ENCODE data around the gene ZNF420. TPM values are rescaled to one million over a fixed set of nuclear protein-coding genes. Genes with fewer than 3 reads are reported as not detected.
"Not testable (repeated sequence)": the region's sequence is repeated elsewhere in the genome, so short reads cannot be mapped to it uniquely, and the experiment has no call there.

ZNF420 gene
- total and polyA plus RNA-seq, 11 donors = 1.7 to 9.3 (median 7.4) TPM

DNA sequence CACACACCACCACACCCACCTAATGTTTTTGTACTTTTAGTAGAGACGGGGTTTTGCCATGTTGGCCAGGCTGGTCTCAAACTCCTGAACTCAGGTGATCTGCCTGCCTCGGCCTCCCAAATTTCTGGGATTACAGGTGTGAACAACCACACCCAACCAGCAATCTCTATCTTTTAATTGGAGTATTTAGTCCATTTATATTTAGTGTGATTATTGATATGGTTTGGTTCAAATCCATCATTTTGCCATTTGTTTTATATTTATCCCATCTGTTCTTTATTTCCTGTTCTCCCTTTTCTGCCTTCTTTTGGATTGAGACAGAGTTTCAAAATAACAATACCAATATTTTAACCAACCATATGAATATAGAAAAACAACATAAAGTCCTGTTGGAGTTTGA, 4.1 kb downstream of the ZNF420 start:
- TF ChIP-seq POLR2A (IDR thresholded peaks at IDR 0.05) = no peak
- TF ChIP-seq, protein P1, sequence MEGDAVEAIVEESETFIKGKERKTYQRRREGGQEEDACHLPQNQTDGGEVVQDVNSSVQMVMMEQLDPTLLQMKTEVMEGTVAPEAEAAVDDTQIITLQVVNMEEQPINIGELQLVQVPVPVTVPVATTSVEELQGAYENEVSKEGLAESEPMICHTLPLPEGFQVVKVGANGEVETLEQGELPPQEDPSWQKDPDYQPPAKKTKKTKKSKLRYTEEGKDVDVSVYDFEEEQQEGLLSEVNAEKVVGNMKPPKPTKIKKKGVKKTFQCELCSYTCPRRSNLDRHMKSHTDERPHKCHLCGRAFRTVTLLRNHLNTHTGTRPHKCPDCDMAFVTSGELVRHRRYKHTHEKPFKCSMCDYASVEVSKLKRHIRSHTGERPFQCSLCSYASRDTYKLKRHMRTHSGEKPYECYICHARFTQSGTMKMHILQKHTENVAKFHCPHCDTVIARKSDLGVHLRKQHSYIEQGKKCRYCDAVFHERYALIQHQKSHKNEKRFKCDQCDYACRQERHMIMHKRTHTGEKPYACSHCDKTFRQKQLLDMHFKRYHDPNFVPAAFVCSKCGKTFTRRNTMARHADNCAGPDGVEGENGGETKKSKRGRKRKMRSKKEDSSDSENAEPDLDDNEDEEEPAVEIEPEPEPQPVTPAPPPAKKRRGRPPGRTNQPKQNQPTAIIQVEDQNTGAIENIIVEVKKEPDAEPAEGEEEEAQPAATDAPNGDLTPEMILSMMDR (IDR thresholded peaks at IDR 0.05) = no peak
- no peak overlapping the region for H3K27ac ChIP-seq
- peaks cover 0 to 19% (median 12%) of the 10 kb centered on the region in 12 donors for H3K4me1 ChIP-seq
- H3K9me3 ChIP-seq = peaks cover 0 to 63% (median 45%) of the 10 kb centered on the region in 12 donors
- intact Hi-C loops (cut with DNase I) = no loop called here
- ATAC-seq (no peak), DNase-seq (no peak)
- no peak overlapping the region for H3K4me3 ChIP-seq
- H3K27me3 ChIP-seq = no peaks in the 10 kb centered on the region
- 93 to 97% (median 97%) methylated on average over 2 of the region's 2 CpGs for WGBS, 4 donors
- H3K36me3 ChIP-seq = peaks cover 0 to 37% (median 4%) of the 10 kb centered on the region in 9 donors

DNA sequence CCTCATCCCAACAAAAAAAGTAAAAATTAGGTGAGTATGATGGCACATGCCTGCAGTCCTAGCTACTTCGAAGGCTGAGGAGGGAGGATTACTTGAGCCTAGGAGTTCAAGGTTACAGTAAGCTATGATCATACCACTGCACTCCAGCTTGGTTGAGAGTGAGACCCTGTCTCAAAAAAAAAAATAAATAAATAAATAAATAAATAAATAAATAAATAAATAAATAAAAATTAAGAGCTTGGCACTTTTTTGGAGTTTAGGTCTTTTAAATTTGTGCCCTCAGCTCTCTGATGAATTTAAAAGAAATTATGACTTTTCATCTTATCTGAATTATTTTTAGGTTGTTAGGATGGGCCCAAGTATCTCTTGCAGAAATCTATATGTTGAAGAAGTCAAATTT, 8.9 kb downstream of the ZNF420 start:
- no peak overlapping the region for H3K4me3 ChIP-seq
- no peak for ATAC-seq
- peaks cover 0 to 98% (median 50%) of the 10 kb centered on the region in 12 donors for H3K9me3 ChIP-seq
- DNase-seq = no peak
- intact Hi-C loops (cut with DNase I) = no loop called here
- no peaks in the 10 kb centered on the region for H3K4me1 ChIP-seq
- peaks cover 2 to 79% (median 36%) of the 10 kb centered on the region in 9 donors for H3K36me3 ChIP-seq
- no peaks in the 10 kb centered on the region for H3K27me3 ChIP-seq
- TF ChIP-seq POLR2A (IDR thresholded peaks at IDR 0.05) = no peak
- TF ChIP-seq, protein P1 (IDR thresholded peaks at IDR 0.05) = no peak
- 90 to 100% (median 97%) methylated on average over 1 of the region's 1 CpG for WGBS, 4 donors
- no peak overlapping the region for H3K27ac ChIP-seq

DNA sequence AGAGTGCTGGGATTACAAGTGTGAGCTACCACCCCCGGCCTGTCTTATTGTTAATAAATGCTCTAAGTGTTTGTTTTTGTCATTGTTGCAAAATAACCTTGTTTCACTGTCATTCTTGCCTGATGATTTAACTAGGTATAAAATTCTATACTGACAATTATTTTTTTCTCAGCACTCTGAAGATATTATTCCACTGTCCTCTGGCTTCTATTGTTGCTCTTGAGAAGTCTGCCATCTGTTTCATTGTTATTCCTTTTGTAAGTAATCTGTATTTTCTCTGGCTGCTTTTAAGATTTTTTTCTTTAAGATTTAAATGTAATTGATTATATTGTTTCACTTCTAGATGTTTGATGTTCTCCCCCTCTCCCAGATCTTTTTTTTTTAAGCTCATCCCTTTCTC, 17.6 kb downstream of the ZNF420 start:
- Histone ChIP-seq H3K9me3 (peaks cover 0 to 98% (median 51%) of the 10 kb centered on the region in 12 donors), H3K4me3 (no peak overlapping the region), H3K4me1 (no peaks in the 10 kb centered on the region), H3K27ac (no peak overlapping the region), H3K36me3 (peaks cover 1 to 100% (median 86%) of the 10 kb centered on the region in 9 donors), H3K27me3 (no peaks in the 10 kb centered on the region)
- ATAC-seq (no peak), DNase-seq (no peak)
- TF ChIP-seq, protein P1 (IDR thresholded peaks at IDR 0.05) = no peak
- TF ChIP-seq POLR2A (IDR thresholded peaks at IDR 0.05) = no peak
- intact Hi-C loops (cut with DNase I) = no loop called here
- WGBS, 4 donors = 97 to 100% (median 98%) methylated on average over 1 of the region's 1 CpG

DNA sequence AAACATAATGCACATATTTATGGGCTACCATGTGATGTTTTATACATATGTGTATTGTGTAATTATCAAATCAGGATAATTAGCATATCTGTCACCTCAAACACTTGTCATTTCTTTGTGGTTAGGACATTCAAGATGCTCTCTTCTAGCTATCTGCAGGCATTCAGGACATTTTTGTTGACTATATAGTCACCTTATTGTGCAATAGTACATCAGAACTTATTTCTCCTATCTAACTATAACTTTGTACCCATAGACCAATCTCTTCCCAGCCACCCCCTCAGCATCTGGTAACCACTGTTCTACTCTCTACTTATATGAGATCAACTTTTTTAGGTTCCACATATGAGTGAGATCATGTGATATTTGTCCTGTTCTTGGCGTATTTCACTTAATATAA, 20.3 kb downstream of the ZNF420 start:
- 50 to 100% (median 100%) methylated on average over 1 of the region's 1 CpG for WGBS, 4 donors
- DNase-seq (no peak), ATAC-seq (no peak)
- intact Hi-C loops (cut with DNase I) = no loop called here
- H3K36me3 ChIP-seq = peaks cover 0 to 100% (median 79%) of the 10 kb centered on the region in 9 donors
- H3K27me3 ChIP-seq = no peaks in the 10 kb centered on the region
- H3K4me3 ChIP-seq = no peak overlapping the region
- no peaks in the 10 kb centered on the region for H3K4me1 ChIP-seq
- TF ChIP-seq, protein P1 (IDR thresholded peaks at IDR 0.05) = no peak
- no peak for TF ChIP-seq POLR2A (IDR thresholded peaks at IDR 0.05)
- H3K27ac ChIP-seq = no peak overlapping the region
- peaks cover 0 to 100% (median 68%) of the 10 kb centered on the region in 12 donors for H3K9me3 ChIP-seq

DNA sequence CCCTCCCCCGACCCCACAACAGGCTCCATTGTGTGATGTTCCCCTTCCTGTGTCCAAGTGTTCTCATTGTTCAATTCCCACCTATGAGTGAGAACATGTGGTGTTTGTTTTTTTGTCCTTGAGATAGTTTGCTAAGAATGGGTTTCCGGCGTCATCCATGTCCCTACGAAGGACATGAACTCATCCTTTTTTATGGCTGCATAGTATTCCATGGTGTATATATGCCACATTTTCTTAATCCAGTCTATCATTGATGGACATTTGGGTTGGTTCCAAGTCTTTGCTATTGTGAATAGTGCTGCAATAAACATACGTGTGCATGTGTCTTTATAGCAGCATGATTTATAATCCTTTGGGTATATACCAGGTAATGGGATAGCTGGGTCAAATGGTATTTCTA, 25.9 kb downstream of the ZNF420 start:
- 92 to 99% (median 95%) methylated on average over 5 of the region's 5 CpGs for WGBS, 4 donors
- H3K4me1 ChIP-seq; ATAC-seq; DNase-seq; intact Hi-C loops (cut with DNase I); H3K27ac ChIP-seq; H3K27me3 ChIP-seq; H3K4me3 ChIP-seq: not testable (repeated sequence)
- Histone ChIP-seq H3K9me3 (peaks cover 0 to 98% (median 64%) of the 10 kb centered on the region in 12 donors), H3K36me3 (peaks cover 0 to 86% (median 57%) of the 10 kb centered on the region in 9 donors)

All from heart left ventricle (tissue), 16 donors.